RWPE2 (cell line): ENCODE data around the gene SYNM.

Experiments used
- ATAC-seq: fragments of 200-7000 bp; cut with Tn5 transposase; 3 replicates; pipeline ENCODE4 v1.9.1; 2021; ENCODE audit warnings: low read depth
- DNase-seq: peaks from one replicate; pipeline ENCODE4 v3.0.0-alpha.2; 2020; ENCODE audit warnings: low spot score
- H3K27ac ChIP-seq: fragments of 450-650 bp; 2 replicates; pipeline ENCODE4 v1.5.1; 2017; ENCODE audit warnings: mild to moderate bottlenecking; ENCODE audit not compliant: poor library complexity, severe bottlenecking
- H3K27me3 ChIP-seq: fragments of 250-450 bp; sonication (Bioruptor Pico); 2 replicates; pipeline ENCODE4 v1.5.1; 2021; ENCODE audit warnings: mild to moderate bottlenecking, moderate library complexity; ENCODE audit not compliant: insufficient read depth, poor library complexity, severe bottlenecking
- H3K36me3 ChIP-seq: fragments of 250-450 bp; sonication (Bioruptor Pico); 2 replicates; pipeline ENCODE4 v1.5.1; 2020; ENCODE audit warnings: low read depth, mild to moderate bottlenecking, moderate library complexity
- H3K4me1 ChIP-seq: fragments of 250-450 bp; sonication (Bioruptor Pico); 2 replicates; pipeline ENCODE4 v1.5.1; 2021; ENCODE audit warnings: mild to moderate bottlenecking, moderate library complexity; ENCODE audit not compliant: insufficient read depth, poor library complexity, severe bottlenecking
- H3K4me3 ChIP-seq: fragments of 250-450 bp; sonication (Bioruptor Pico); 2 replicates; pipeline ENCODE4 v1.5.1; 2021; ENCODE audit warnings: mild to moderate bottlenecking, moderate library complexity; ENCODE audit not compliant: severe bottlenecking
- H3K9me3 ChIP-seq: fragments of 250-450 bp; sonication (Bioruptor Pico); 2 replicates; pipeline ENCODE4 v1.5.1; 2021; ENCODE audit warnings: mild to moderate bottlenecking, moderate library complexity; ENCODE audit not compliant: severe bottlenecking
- TF ChIP-seq, protein P1 (sequence below): fragments of 450-650 bp; IDR thresholded peaks from one replicate; pipeline ENCODE4 v1.5.1; 2017; ENCODE audit warnings: mild to moderate bottlenecking, moderate library complexity; ENCODE audit not compliant: poor library complexity, severe bottlenecking

SYNM gene

DNA sequence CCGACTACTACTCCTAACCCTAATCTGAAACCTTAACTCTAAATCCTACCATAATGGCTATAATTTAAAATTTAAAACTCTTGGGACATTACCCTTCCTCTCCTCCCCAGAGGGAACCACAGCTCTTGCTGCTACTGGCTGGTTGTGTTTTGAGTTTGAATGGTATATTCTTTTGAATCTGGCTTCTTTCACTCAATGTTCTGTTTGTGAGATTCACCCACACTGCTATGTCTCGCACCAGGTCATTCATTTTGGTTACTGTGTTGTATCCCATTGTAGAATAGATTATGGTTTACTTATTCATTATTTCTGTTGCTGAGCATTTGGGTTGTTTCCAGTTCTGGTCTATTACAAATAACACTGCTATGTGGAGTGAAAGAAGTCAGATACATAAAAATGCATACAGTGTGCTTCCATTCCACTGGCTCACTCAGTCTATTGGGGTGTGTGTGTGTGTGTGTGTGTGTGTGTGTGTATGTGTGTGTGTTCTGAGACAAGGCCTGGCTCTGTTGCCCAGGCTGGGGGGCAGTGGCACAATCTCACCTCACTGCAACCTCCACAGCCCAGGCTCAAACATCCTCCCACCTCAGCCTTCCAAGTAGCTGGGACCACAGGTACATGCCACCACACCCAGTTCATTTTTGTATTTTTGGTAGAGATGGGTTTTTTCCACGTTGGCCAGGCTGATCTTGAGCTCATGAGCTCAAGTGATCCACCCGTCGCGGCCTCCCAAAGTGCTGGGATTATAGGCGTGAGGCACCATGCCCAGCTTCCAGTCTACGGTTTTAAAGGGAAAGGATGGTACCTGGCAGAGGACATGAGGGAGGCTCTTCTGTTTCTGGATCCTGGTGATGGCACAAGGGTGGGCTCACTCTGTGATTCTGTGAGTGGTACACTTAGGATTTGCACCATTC lies 19.2 kb upstream of the SYNM start:
- no peaks in the 10 kb centered on the region for H3K9me3 ChIP-seq
- no peaks in the 10 kb centered on the region for H3K27me3 ChIP-seq
- DNase-seq, result no peak
- no peak overlapping the region for H3K27ac ChIP-seq
- no peak overlapping the region for H3K4me3 ChIP-seq
- ATAC-seq, result peak; percentile 33; the same call in 1 of the 3 replicates
- no peaks in the 10 kb centered on the region for H3K36me3 ChIP-seq
- no peaks in the 10 kb centered on the region for H3K4me1 ChIP-seq
- TF ChIP-seq, protein P1, sequence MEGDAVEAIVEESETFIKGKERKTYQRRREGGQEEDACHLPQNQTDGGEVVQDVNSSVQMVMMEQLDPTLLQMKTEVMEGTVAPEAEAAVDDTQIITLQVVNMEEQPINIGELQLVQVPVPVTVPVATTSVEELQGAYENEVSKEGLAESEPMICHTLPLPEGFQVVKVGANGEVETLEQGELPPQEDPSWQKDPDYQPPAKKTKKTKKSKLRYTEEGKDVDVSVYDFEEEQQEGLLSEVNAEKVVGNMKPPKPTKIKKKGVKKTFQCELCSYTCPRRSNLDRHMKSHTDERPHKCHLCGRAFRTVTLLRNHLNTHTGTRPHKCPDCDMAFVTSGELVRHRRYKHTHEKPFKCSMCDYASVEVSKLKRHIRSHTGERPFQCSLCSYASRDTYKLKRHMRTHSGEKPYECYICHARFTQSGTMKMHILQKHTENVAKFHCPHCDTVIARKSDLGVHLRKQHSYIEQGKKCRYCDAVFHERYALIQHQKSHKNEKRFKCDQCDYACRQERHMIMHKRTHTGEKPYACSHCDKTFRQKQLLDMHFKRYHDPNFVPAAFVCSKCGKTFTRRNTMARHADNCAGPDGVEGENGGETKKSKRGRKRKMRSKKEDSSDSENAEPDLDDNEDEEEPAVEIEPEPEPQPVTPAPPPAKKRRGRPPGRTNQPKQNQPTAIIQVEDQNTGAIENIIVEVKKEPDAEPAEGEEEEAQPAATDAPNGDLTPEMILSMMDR, result no peak

DNA sequence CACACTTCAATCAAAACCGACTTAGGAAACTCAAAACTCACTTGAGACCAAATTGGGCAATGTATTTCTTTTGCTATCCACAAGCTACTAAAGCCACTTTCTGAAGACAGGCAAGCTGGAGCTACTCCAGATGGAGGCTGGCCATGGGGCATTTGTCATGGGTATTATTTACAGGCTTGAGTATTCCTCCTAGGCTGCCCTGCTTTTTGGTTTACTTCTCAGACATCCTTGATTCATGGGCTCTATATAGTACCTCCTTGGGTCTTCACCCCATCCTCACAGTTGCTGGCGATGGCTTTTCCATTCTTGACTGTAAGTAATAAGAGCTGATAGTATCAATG lies 18.6 kb upstream of the SYNM start:
- no peaks in the 10 kb centered on the region for H3K9me3 ChIP-seq

DNA sequence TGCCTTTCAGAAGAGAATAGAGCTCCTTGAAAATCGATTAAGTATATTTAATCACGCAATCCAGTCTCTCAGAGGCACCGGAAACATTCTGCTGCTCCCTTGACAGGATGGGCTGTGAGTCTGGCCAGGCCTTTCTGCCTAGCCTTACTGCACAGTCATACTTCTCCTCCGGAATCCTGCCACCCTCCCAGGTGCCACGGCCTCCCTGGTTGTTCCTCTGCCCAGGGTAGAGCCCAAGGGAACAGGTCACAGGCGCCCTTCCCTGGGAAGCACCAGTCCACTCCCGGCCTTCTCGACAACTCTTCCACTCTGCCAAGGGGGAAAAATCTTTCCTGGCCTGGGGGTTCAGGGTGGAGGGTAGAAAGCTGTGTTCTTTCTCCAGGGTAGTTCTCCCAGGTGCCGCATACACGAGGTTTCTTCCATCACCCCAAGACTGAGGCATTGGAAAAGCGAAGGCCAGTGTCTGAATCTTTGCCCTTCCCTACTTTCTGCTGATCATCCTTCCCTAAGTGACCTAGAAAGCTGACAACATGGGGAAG lies 17.4 kb upstream of the SYNM start:
- Histone ChIP-seq H3K27ac (no peak overlapping the region), H3K9me3 (no peaks in the 10 kb centered on the region), H3K4me1 (no peaks in the 10 kb centered on the region), H3K4me3 (no peak overlapping the region), H3K27me3 (no peaks in the 10 kb centered on the region), H3K36me3 (no peaks in the 10 kb centered on the region)
- TF ChIP-seq, protein P1, result no peak
- DNase-seq, result no peak
- no peak for ATAC-seq

More for the DNA sequence above, 18.6 kb upstream of the SYNM start:
- Histone ChIP-seq H3K27me3 (no peaks in the 10 kb centered on the region), H3K4me3 (no peak overlapping the region), H3K36me3 (no peaks in the 10 kb centered on the region), H3K4me1 (no peaks in the 10 kb centered on the region), H3K27ac (no peak overlapping the region)
- DNase-seq (no peak), ATAC-seq (no peak)
- TF ChIP-seq, protein P1, result no peak

DNA sequence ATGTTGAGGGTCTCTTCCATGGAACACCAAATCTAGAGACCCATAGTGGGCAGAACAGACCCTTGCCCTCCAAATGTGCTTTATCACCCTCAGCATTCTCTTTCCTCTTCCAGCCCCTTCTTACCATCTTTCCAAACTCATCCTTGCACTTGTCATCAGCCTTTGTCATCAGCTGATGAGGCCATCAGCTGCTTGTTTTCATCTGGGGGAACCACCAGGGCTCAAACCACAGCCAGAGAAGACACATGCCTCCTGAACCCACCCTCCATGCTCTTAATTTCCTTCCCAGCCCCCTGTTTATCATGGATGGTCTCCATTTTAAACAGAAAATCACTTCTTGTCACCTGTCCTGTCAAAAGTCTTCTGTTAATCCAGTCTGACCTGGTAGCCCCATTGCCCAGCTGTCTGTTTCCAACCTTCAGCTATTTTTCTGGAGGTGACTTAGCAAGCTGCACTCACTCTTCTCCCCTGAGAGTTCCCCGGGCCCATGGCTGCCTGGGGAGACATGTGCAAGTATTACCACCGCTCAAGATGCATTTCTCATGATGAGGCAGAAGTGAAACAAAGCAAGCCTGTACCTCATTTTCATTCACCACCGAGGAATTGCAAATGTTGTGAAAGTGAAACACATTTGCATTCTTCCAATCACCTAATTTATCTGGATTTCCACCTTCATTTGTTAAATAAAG lies 14.7 kb upstream of the SYNM start:
- TF ChIP-seq, protein P1, result no peak
- H3K36me3 ChIP-seq, result no peaks in the 10 kb centered on the region
- no peak overlapping the region for H3K27ac ChIP-seq
- no peaks in the 10 kb centered on the region for H3K27me3 ChIP-seq
- H3K4me1 ChIP-seq, result no peaks in the 10 kb centered on the region
- no peaks in the 10 kb centered on the region for H3K9me3 ChIP-seq
- ATAC-seq, result peak; percentile 22; the same call in 1 of the 3 replicates
- H3K4me3 ChIP-seq, result no peak overlapping the region
- DNase-seq, result no peak
